PC-9 (cell line): ENCODE measurements around the gene PRRX1.

Experiments used
- CTCF ChIP-seq: fragments of 200-600 bp; sonication (generic); conservative IDR thresholded peaks from 2 replicates; pipeline ENCODE4 v1.6.1; 2017; ENCODE audit warnings: mixed run types, antibody characterized with exemption, mild to moderate bottlenecking, moderate library complexity
- EZH2 ChIP-seq: fragments of 200-600 bp; sonication (generic); IDR thresholded peaks from 2 replicates; pipeline ENCODE4 v1.8.0; 2017; ENCODE audit warnings: antibody characterized with exemption, low read depth

GRCh38 chr1:170624146-170624545, 39.8 kb upstream of the PRRX1 start:
- TF ChIP-seq EZH2: no peak
- TF ChIP-seq CTCF: no peak
